Thyroid gland (tissue), 4 donors: ENCODE results near the gene GAREM1.

Source experiments
- POLR2A ChIP-seq, 2 donors: fragments of 450-650 bp; IDR thresholded peaks; one replicate each; pipeline ENCODE4 v1.6.1; 2017; ENCODE audit warnings: antibody characterized with exemption in 2 of 2, mild to moderate bottlenecking in 2 of 2, moderate library complexity in 1 of 2
- TF ChIP-seq, protein P1 (sequence below), 6 experiments: fragments of 200-600 bp in 3 of 6; fragments of 450-650 bp in 3 of 6; sonication (generic) in 3 of 6; IDR thresholded peaks; one replicate each; pipeline ENCODE4 v1.5.1; 2016 to 2019; ENCODE audit warnings: antibody characterized with exemption in 6 of 6, mild to moderate bottlenecking in 2 of 6, inconsistent platforms in 1 of 6, moderate library complexity in 1 of 6

DNA sequence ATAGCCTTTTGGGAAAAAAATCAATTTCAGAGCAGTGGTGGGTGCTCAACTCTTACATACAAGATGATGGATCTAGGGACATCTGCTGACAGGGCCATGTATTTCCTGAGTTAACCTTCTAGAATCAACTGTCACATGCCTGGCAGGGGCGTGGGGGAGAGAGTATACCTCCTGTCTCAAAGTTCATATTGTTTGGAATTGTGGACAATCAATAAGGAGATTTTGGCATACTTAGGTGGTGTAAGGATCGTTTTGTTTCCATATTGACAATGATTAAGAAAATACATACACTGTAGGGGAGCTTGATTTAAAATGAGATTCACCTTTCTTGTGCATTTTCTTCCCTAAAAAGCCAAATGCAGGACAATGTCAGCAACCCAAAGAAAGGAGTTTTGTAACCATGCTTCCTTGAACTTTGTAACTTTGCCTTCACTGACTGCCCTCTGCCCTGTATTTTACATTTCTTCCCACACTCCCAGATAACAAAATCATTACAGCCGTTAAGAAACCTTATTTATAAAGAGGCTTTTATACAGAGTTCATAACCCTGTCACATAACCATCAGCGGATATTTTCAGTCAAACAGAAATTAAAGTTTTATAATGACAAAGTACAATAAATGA is 192.4 kb downstream of the GAREM1 start:
- TF ChIP-seq, protein P1, sequence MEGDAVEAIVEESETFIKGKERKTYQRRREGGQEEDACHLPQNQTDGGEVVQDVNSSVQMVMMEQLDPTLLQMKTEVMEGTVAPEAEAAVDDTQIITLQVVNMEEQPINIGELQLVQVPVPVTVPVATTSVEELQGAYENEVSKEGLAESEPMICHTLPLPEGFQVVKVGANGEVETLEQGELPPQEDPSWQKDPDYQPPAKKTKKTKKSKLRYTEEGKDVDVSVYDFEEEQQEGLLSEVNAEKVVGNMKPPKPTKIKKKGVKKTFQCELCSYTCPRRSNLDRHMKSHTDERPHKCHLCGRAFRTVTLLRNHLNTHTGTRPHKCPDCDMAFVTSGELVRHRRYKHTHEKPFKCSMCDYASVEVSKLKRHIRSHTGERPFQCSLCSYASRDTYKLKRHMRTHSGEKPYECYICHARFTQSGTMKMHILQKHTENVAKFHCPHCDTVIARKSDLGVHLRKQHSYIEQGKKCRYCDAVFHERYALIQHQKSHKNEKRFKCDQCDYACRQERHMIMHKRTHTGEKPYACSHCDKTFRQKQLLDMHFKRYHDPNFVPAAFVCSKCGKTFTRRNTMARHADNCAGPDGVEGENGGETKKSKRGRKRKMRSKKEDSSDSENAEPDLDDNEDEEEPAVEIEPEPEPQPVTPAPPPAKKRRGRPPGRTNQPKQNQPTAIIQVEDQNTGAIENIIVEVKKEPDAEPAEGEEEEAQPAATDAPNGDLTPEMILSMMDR (IDR thresholded peaks at IDR 0.05) = no peak
- TF ChIP-seq POLR2A (IDR thresholded peaks at IDR 0.05) = no peak
